ENCODE data around the gene RFX4. TPM values are rescaled to one million over a fixed set of nuclear protein-coding genes. Genes with fewer than 3 reads are reported as not detected.

The RFX4 gene
- polyA plus RNA-seq, 4 donors: not detected

- DNase-seq (ENCODE audit: low read depth in 4 of 4, low spot score in 3 of 4): no peak
Observed at GRCh38 chr12:106645465-106646330, 62.9 kb downstream of the RFX4 start.

GRCh38 chr12:106646472-106646871 lies 63.7 kb downstream of the RFX4 start:
- DNase-seq (ENCODE audit: low read depth in 4 of 4, low spot score in 3 of 4): no peak

DNA sequence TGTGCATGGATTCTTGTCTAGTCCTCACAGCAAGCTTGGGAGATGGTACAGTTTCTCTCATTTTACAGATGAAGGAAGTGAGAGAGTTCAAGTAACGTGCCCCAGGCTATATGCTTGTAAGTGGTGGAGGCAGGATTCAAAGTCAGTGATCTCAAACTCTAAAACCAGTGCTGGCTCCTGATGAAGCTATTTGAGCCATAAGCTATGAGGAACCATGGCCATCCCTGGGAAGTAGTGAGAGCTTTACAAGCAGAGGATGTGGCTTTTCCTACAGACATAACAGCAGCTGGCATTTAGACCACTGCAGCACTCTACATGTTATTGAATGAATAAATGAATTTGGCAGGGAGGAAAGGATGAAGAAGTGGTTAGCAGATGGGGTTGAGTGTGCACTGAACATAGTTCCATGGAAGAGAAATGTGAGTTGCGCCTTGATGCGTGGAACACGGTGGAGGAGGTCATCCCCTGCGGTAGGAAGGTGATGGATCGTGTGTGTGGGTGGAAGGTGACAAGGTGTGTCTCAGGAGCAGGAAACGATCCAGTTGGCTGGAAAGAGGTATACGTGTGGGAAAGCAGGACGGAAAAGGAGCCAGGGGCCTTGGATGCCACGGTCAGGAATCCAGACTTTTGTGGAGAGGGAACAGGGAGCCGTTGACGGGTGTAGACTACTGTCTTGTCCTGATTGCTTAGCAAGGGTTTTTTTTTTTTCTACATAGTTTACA lies 65.2 kb downstream of the RFX4 start:
- no peak for DNase-seq (ENCODE audit: low read depth in 4 of 4, low spot score in 3 of 4)

DNA sequence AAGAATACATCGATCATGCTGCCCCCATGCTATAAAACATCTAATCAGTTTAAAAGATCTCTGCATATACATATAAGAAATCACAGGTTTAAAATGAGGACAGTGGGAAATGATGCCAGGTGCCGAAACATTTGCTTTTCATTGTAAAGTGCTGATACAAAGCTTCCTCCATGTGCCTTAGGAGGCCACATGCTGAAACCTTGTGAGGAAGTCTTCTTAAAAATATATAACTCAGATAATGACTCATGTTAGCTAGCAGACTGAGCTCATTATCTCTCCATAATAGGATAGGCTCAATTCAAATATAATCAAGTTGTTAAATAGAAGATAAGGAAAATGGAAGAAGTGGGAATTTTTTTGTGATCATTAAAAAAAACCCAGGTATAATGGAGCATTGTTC lies 65.9 kb downstream of the RFX4 start:
- DNase-seq (ENCODE audit: low read depth in 4 of 4, low spot score in 3 of 4): no peak

DNA sequence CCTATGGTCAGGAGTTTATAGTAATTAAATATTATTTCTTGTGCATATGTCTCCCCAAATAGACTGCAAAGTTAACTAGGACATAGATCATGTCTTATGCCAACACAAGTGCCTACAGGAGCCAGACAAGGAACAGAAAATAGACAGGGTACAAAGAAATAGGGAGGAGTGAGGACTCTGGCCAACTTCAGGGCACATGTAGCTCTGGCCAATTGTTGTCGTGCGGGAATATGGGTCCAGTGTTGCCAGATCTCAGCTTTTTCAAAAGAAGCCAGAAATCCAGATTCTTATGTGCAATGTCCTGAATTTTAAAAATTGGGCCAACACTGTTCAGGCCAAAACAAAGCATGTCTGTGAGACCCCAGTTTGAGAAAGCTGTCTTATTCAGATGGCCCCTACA lies 68.7 kb downstream of the RFX4 start:
- DNase-seq (ENCODE audit: low read depth in 4 of 4, low spot score in 3 of 4): no peak

DNA sequence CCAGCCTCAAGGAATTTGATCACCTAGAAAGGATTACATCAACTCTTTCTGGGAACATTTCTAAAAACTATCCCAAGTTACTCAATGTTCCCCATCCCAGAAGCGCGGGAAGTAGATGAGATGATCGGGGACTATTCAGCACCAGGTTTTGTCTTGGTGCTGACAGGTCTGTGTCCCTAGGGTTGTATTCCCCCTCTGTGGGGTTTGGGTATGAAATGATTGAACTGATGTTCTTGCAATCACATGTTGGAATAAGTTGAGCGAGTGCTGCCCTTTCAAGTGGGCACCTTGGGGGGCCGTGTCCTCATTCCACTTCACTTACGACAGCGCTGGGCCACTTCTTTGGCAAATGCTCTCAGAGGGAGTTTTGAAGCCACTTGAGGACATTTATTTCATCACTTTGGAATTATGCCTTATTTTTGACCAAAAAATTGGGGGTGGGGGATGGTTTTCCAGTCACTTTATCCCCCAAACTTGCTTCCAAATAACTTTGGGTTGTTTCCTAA lies 69.8 kb downstream of the RFX4 start:
- DNase-seq (ENCODE audit: low read depth in 4 of 4, low spot score in 3 of 4): no peak

DNA sequence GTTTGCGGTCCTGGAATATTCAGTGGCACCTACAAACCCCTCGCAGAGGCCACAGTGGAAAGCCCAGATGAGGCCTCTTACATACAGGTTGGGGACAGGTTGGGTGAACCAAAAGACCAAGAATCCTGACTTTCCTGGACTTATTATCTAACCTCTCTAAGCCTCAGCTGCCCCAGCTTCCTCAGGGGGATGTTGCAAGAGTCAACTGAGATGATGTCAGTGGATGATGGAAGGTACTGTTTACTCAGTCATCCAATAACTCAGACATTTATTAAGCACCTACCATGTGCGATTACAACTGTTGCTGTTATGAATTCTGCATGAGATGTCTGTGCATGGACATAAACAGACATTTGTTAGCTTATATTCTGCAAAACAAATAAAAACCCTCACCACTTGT lies 72.8 kb downstream of the RFX4 start:
- no peak for DNase-seq (ENCODE audit: low read depth in 4 of 4, low spot score in 3 of 4)

GRCh38 chr12:106657488-106657887 lies 74.7 kb downstream of the RFX4 start:
- no peak for DNase-seq (ENCODE audit: low read depth in 4 of 4, low spot score in 3 of 4)

DNA sequence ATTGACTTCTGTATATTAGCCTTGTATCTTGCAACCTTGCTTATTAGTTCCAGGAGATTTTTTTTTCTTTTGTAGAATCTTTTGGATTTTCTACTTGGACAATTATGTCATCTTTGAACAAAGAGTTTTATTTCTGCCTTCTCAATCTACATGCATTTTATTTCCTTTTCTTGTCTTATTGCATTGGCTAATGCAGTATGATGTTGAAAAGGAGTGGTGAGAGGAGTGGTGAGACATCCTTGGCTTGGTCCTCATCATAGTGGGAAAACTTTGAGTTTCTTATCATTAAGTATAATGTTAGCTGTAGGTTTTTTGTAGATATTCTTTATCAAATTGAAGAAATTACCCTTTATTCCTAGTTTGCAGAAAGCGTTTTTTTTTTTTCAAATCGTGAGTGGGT lies 80.6 kb downstream of the RFX4 start:
- DNase-seq (ENCODE audit: low read depth in 4 of 4, low spot score in 3 of 4): no peak

GRCh38 chr12:106669216-106669615 lies 86.4 kb downstream of the RFX4 start:
- no peak for DNase-seq (ENCODE audit: low read depth in 4 of 4, low spot score in 3 of 4)

DNA sequence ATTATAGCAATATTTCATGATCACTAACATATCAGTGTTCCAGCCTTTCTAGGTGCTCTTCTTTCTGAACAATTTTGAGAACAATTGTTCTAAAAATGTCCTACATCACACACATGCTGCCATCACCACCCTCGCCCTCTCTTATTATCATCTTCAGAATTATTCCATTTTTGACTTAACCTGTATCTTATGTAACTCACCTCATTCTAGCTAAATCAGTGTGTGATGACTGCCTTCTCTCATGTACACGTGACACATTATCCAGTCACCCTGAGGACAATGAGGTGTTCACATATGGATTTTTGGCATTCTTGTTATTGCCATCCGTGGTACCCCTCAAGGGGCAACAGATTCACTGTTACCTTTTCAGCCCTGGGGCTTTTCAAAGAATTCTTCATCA lies 87.3 kb downstream of the RFX4 start:
- no peak for DNase-seq (ENCODE audit: low read depth in 4 of 4, low spot score in 3 of 4)

DNA sequence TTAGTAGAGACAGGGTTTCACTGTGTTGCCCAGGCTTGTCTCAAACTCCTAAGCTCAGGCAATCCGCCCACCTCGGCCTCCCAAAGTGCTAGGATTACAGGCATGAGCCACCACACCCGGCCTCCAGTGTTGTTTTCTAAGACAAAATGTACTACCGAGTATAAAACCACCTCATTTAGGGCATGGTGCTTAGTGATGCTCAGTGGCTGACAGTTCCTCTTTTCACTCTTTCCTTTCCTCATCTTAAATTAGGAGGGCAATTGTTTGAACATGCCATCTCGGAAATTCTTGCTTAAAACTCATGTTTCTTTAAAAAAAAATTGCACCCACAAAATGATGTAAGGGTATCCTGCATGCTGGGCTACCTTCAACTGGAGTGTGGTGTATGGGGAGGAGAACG lies 89.0 kb downstream of the RFX4 start:
- DNase-seq (ENCODE audit: low read depth in 4 of 4, low spot score in 3 of 4): no peak

- DNase-seq (ENCODE audit: low read depth in 4 of 4, low spot score in 3 of 4): no peak
Observed at GRCh38 chr12:106672314-106673025, 89.7 kb downstream of the RFX4 start.

DNA sequence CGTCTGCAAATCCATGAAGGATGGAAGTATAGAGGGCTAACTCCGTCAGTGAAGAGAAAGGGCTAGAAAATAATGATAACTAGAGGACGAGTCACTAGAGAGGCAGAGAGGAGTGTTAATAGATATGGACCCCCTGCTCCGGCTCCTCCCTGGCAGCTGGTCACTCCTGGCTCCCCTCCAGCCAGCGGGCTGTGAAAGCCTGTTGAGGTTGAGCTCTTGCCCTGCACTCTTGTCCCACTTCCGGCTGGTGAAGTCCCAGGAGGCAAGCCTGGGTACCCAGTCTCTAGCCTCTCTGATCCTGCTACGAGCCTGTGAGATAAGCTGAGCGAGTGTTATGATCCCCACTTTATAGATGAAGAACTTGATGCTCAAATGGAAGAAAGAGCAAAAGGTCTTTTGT lies 90.3 kb downstream of the RFX4 start:
- no peak for DNase-seq (ENCODE audit: low read depth in 4 of 4, low spot score in 3 of 4)

- no peak for DNase-seq (ENCODE audit: low read depth in 4 of 4, low spot score in 3 of 4)
Observed at GRCh38 chr12:106675651-106676435, 93.0 kb downstream of the RFX4 start.

DNA sequence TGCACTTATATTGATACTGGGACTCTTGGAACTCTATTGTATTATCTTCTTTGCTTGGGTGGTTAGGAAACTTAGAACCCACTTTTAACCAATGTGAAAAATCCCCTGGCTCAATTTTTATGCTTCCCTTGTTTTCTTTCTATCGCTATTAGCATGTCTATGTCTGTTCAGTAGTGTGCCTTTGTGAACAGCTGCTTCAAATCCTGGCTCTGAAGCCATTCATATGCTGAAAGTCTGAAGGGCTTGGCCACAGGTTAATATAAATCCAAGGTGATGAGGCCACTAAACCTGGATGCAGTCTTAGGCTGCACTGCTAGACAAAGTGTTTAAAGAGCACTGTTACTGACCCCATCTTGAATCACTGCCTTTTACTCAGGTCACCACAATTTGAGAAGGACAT lies 96.8 kb downstream of the RFX4 start:
- no peak for DNase-seq (ENCODE audit: low read depth in 4 of 4, low spot score in 3 of 4)

GRCh38 chr12:106680280-106680679 lies 97.5 kb downstream of the RFX4 start:
- no peak for DNase-seq (ENCODE audit: low read depth in 4 of 4, low spot score in 3 of 4)

DNA sequence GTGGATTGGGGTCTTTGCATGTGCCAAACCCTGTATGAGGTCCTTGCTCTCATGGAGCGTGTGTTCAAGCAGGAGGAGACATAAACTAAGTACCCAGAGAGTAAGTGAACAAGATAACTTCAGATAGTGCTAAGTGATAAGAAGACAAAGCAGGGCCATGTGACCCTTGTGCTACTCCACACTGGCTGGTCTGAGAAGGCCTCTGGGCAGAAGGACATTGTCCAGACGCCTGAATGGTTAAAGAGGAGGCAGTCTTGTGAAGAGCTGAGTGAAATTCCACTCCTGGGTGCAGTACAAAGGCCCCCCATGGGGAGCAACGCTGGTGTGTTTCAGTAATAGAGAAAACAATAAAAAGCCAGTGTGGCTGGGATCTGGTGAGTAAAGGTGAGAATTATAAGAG lies 98.4 kb downstream of the RFX4 start:
- no peak for DNase-seq (ENCODE audit: low read depth in 4 of 4, low spot score in 3 of 4)

GRCh38 chr12:106682594-106683234 lies 99.9 kb downstream of the RFX4 start:
- no peak for DNase-seq (ENCODE audit: low read depth in 4 of 4, low spot score in 3 of 4)

- no peak for DNase-seq (ENCODE audit: low read depth in 4 of 4, low spot score in 3 of 4)
Observed at GRCh38 chr12:106684497-106684896, 101.7 kb downstream of the RFX4 start.
